ENCODE measurements around the gene DDAH2.

- TF ChIP-seq SUZ12 (IDR thresholded peaks at IDR 0.05; ENCODE audit: extremely low read depth, insufficient read depth, insufficient read length) (no peak), ZNF274 (IDR thresholded peaks at IDR 0.05; ENCODE audit: low read depth, low read length) (no peak), YY1 (IDR thresholded peaks at IDR 0.05; ENCODE audit: insufficient read depth, insufficient read length) (no peak)
Measured at GRCh38 chr6:31758281-31758680, 29.2 kb upstream of the DDAH2 start.

All from NT2/D1 (cell line).